ENCODE results near the gene KCNH6. TPM values are rescaled to one million over a fixed set of nuclear protein-coding genes. Genes with fewer than 3 reads are reported as not detected.

The KCNH6 gene
- total RNA-seq, 4 donors from 2014 or later, result 0.08 to 0.29 TPM; not detected in 2

- 86 to 92% methylated on average over 3 of the region's 3 CpGs for WGBS, 2 donors
Observed at GRCh38 chr17:63506627-63507026, 16.5 kb upstream of the KCNH6 start.

GRCh38 chr17:63511331-63511730, 11.8 kb upstream of the KCNH6 start:
- intact Hi-C loops (cut with DNase I; ENCODE audit: low total_unique reads), result no loop called here
- DNase-seq (ENCODE audit: low spot score in 2 of 2), result no peak
- WGBS, 2 donors, result 91 to 95% methylated on average over 8 of the region's 8 CpGs
- TF ChIP-seq POLR2A (IDR thresholded peaks at IDR 0.05), result no peak
- TF ChIP-seq CTCF (IDR thresholded peaks at IDR 0.05), result no peak
- no peak overlapping the region for H3K4me3 ChIP-seq (ENCODE audit: low read depth, poor library complexity, severe bottlenecking)

More at GRCh38 chr17:63506627-63507026, 16.5 kb upstream of the KCNH6 start:
- H3K4me3 ChIP-seq (ENCODE audit: low read depth, poor library complexity, severe bottlenecking), result no peak overlapping the region
- no peak for DNase-seq (ENCODE audit: low spot score in 2 of 2)
- TF ChIP-seq CTCF (IDR thresholded peaks at IDR 0.05), result no peak
- TF ChIP-seq POLR2A (IDR thresholded peaks at IDR 0.05), result no peak
- intact Hi-C loops (cut with DNase I; ENCODE audit: low total_unique reads), result no loop called here

GRCh38 chr17:63512388-63512787, 10.8 kb upstream of the KCNH6 start:
- WGBS, 2 donors, result 77 to 88% methylated on average over 3 of the region's 3 CpGs
- H3K4me3 ChIP-seq (ENCODE audit: low read depth, poor library complexity, severe bottlenecking), result no peak overlapping the region
- TF ChIP-seq POLR2A (IDR thresholded peaks at IDR 0.05) (no peak), CTCF (IDR thresholded peaks at IDR 0.05) (no peak)
- no peak for DNase-seq (ENCODE audit: low spot score in 2 of 2)
- intact Hi-C loops (cut with DNase I; ENCODE audit: low total_unique reads), result no loop called here

GRCh38 chr17:63512896-63513644, 10.1 kb upstream of the KCNH6 start:
- no peak overlapping the region for H3K4me3 ChIP-seq (ENCODE audit: low read depth, poor library complexity, severe bottlenecking)
- DNase-seq (ENCODE audit: low spot score in 2 of 2), result no peak
- intact Hi-C loops (cut with DNase I; ENCODE audit: low total_unique reads), result no loop called here
- WGBS, 2 donors, result 62 to 68% methylated on average over 7 of the region's 7 CpGs
- TF ChIP-seq POLR2A (IDR thresholded peaks at IDR 0.05), result no peak

- TF ChIP-seq CTCF (IDR thresholded peaks at IDR 0.05) (no peak), POLR2A (IDR thresholded peaks at IDR 0.05) (no peak)
- WGBS, 2 donors, result 85 to 87% methylated on average over 3 of the region's 3 CpGs
- no peak overlapping the region for H3K4me3 ChIP-seq (ENCODE audit: low read depth, poor library complexity, severe bottlenecking)
- no peak for DNase-seq (ENCODE audit: low spot score in 2 of 2)
- intact Hi-C loops (cut with DNase I; ENCODE audit: low total_unique reads), result no loop called here
Observed at GRCh38 chr17:63514477-63514876, 8.7 kb upstream of the KCNH6 start.

- WGBS, 2 donors, result 76 to 81% methylated on average over 2 of the region's 2 CpGs
- no peak for DNase-seq (ENCODE audit: low spot score in 2 of 2)
- no peak overlapping the region for H3K4me3 ChIP-seq (ENCODE audit: low read depth, poor library complexity, severe bottlenecking)
- TF ChIP-seq POLR2A (IDR thresholded peaks at IDR 0.05), result no peak
- no peak for TF ChIP-seq CTCF (IDR thresholded peaks at IDR 0.05)
- intact Hi-C loops (cut with DNase I; ENCODE audit: low total_unique reads), result no loop called here
Observed at GRCh38 chr17:63514974-63515373, 8.2 kb upstream of the KCNH6 start.

All from lower leg skin (tissue), 4 donors.